Body of pancreas (tissue), 4 donors: Measurements from ENCODE around the gene RPS26.

Source experiments
- CTCF ChIP-seq, 7 experiments: fragments of 450-650 bp in 4 of 7; fragments of 200-600 bp in 3 of 7; sonication (generic) in 3 of 7; IDR thresholded peaks; one replicate each; pipeline ENCODE4 v1.5.1; 2016 to 2019; ENCODE audit warnings: antibody characterized with exemption in 7 of 7
- POLR2A ChIP-seq, 3 donors: fragments of 450-650 bp; IDR thresholded peaks; one replicate each; pipeline ENCODE4 v1.6.1; 2016; ENCODE audit warnings: antibody characterized with exemption in 3 of 3, mild to moderate bottlenecking in 2 of 3

GRCh38 chr12:55996715-55997534, 44.8 kb upstream of the RPS26 start, which contains the start of gene SUOX:
- TF ChIP-seq CTCF (IDR thresholded peaks at IDR 0.05) (peak in 1 of 7 experiments; percentile 11), POLR2A (IDR thresholded peaks at IDR 0.05) (peak; percentile 31 to 83 (median 81))
